NCI-H510A (cell line): ENCODE results near the gene SLC1A7.

ENCODE experiments used
- DNase-seq: peaks from one replicate; lab custom pipeline; 2025; lab: John Stamatoyannopoulos, UW

SLC1A7 gene

GRCh38 chr1:53091841-53092645 lies 50.4 kb downstream of the SLC1A7 start:
- no peak for DNase-seq

GRCh38 chr1:53090227-53091147 lies 52.0 kb downstream of the SLC1A7 start:
- DNase-seq = no peak

GRCh38 chr1:53089478-53090226 lies 52.8 kb downstream of the SLC1A7 start:
- DNase-seq = no peak

- no peak for DNase-seq
Observed at GRCh38 chr1:53088616-53089300, 53.7 kb downstream of the SLC1A7 start.

- DNase-seq = no peak
Observed at GRCh38 chr1:53087332-53088285, 54.8 kb downstream of the SLC1A7 start.

- DNase-seq = no peak
Observed at GRCh38 chr1:53086491-53087070, 55.9 kb downstream of the SLC1A7 start.

- no peak for DNase-seq
Observed at GRCh38 chr1:53085405-53085804, 57.0 kb downstream of the SLC1A7 start.

- no peak for DNase-seq
Observed at GRCh38 chr1:53084589-53084971, 57.9 kb downstream of the SLC1A7 start.

GRCh38 chr1:53083636-53084588 lies 58.5 kb downstream of the SLC1A7 start:
- DNase-seq = no peak

- DNase-seq = no peak
Observed at GRCh38 chr1:53082826-53083455, 59.5 kb downstream of the SLC1A7 start.

- DNase-seq = no peak
Observed at GRCh38 chr1:53081384-53082066, 60.9 kb downstream of the SLC1A7 start.

- DNase-seq = no peak
Observed at GRCh38 chr1:53080769-53081168, 61.7 kb downstream of the SLC1A7 start.

GRCh38 chr1:53080041-53080440 lies 62.4 kb downstream of the SLC1A7 start:
- no peak for DNase-seq

- no peak for DNase-seq
Observed at GRCh38 chr1:53079251-53079650, 63.2 kb downstream of the SLC1A7 start.

GRCh38 chr1:53078333-53079101 lies 63.9 kb downstream of the SLC1A7 start:
- DNase-seq = no peak

GRCh38 chr1:53077599-53077965 lies 64.9 kb downstream of the SLC1A7 start:
- DNase-seq = no peak
